Left lobe of liver (tissue), 2 donors: ENCODE measurements around the gene TAF5L. TPM values are rescaled to one million over a fixed set of nuclear protein-coding genes. Genes with fewer than 3 reads are reported as not detected.
A peak's percentile ranks its signal among the peaks of the same experiment; 100 is the strongest.
"Not testable (repeated sequence)": the region's sequence is repeated elsewhere in the genome, so short reads cannot be mapped to it uniquely, and the experiment has no call there.

Experiments used
- ATAC-seq: fragments of 200-7000 bp; cut with Tn5 transposase; one replicate; pipeline ENCODE4 v1.9.1; 2020; ENCODE audit warnings: mild to moderate bottlenecking, moderate library complexity
- DNase-seq: peaks from one replicate; pipeline ENCODE4 v3.0.0-alpha.2; 2020; ENCODE audit warnings: low spot score
- total RNA-seq: library from RNA; stranded (reverse); gene quantifications from one replicate; pipeline ENCODE4 v1.2.1, GENCODE V29; 2021
- donor health status: DM: no; HTN: no; CAD: no; lungs with moderate emphysema.
- donor health status: DM: no; HTN: yes; CAD: no.

Gene TAF5L
- total RNA-seq, 1 donor from 2014 or later = 9.0 TPM

- ATAC-seq = no peak
- DNase-seq = no peak
Measured at GRCh38 chr1:229574679-229575442, 51.1 kb downstream of the TAF5L start.

- DNase-seq (no peak), ATAC-seq (no peak)
Measured at GRCh38 chr1:229572286-229572685, 53.6 kb downstream of the TAF5L start.

GRCh38 chr1:229570891-229571516 is 54.9 kb downstream of the TAF5L start:
- no peak for DNase-seq
- ATAC-seq = no peak

GRCh38 chr1:229570305-229570704 is 55.6 kb downstream of the TAF5L start:
- ATAC-seq = no peak

GRCh38 chr1:229567109-229567868 is 58.6 kb downstream of the TAF5L start:
- ATAC-seq = no peak
- DNase-seq = no peak

More at GRCh38 chr1:229570305-229570704, 55.6 kb downstream of the TAF5L start:
- DNase-seq = no peak

GRCh38 chr1:229563701-229564100 is 62.2 kb downstream of the TAF5L start:
- ATAC-seq = no peak

GRCh38 chr1:229563241-229563640 is 62.7 kb downstream of the TAF5L start:
- ATAC-seq (no peak), DNase-seq (peak; percentile 55)

More at GRCh38 chr1:229563701-229564100, 62.2 kb downstream of the TAF5L start:
- no peak for DNase-seq

- ATAC-seq (no peak), DNase-seq (no peak)
Measured at GRCh38 chr1:229562686-229563085, 63.2 kb downstream of the TAF5L start.

- no peak for DNase-seq
- no peak for ATAC-seq
Measured at GRCh38 chr1:229561141-229561540, 64.8 kb downstream of the TAF5L start.

- ATAC-seq, DNase-seq: not testable (repeated sequence)
Measured at GRCh38 chr1:229560124-229560523, 65.8 kb downstream of the TAF5L start.

- DNase-seq = peak; percentile 52
Measured at GRCh38 chr1:229559336-229559801, 66.6 kb downstream of the TAF5L start.

GRCh38 chr1:229558460-229559335 is 67.2 kb downstream of the TAF5L start, which contains the start of gene ABCB10:
ABCB10 (minus strand) TSS chr1:229558707; CDS start chr1:229558652, 55 bp downstream.
- DNase-seq (peak; percentile 98), ATAC-seq (peak; percentile 89)

More at GRCh38 chr1:229559336-229559801, 66.6 kb downstream of the TAF5L start:
- not testable (repeated sequence) for ATAC-seq

GRCh38 chr1:229557913-229558414 is 68.0 kb downstream of the TAF5L start:
- DNase-seq (peak; percentile 67), ATAC-seq (peak; percentile 42)

- ATAC-seq (no peak), DNase-seq (no peak)
Measured at GRCh38 chr1:229557200-229557850, 68.6 kb downstream of the TAF5L start.

GRCh38 chr1:229554886-229555621 is 70.9 kb downstream of the TAF5L start:
- no peak for DNase-seq
- no peak for ATAC-seq

GRCh38 chr1:229553621-229554130 is 72.2 kb downstream of the TAF5L start:
- DNase-seq (no peak), ATAC-seq (no peak)

GRCh38 chr1:229552732-229553131 is 73.2 kb downstream of the TAF5L start:
- DNase-seq = no peak
- no peak for ATAC-seq

- no peak for DNase-seq
- ATAC-seq = peak; percentile 66
Measured at GRCh38 chr1:229550812-229551567, 74.9 kb downstream of the TAF5L start.
